GM12801 (cell line): Measurements from ENCODE around the gene DLX4.

Experiments
- CTCF ChIP-seq: IDR thresholded peaks from one replicate; pipeline ENCODE4 v1.5.1; 2011; ENCODE audit warnings: control low read depth; ENCODE audit not compliant: insufficient read length; ENCODE audit errors: extremely low read depth

Gene DLX4

GRCh38 chr17:49971199-49971847 lies 2.3 kb downstream of the DLX4 start:
- no peak for TF ChIP-seq CTCF

- TF ChIP-seq CTCF = no peak
Measured at GRCh38 chr17:49971848-49972485, 3.0 kb downstream of the DLX4 start.

- no peak for TF ChIP-seq CTCF
Measured at GRCh38 chr17:49972486-49973270, 3.7 kb downstream of the DLX4 start.

- no peak for TF ChIP-seq CTCF
Measured at GRCh38 chr17:49973271-49973615, 4.3 kb downstream of the DLX4 start.

- TF ChIP-seq CTCF = no peak
Measured at GRCh38 chr17:49975531-49975930, 6.5 kb downstream of the DLX4 start.

GRCh38 chr17:49976163-49976827 lies 7.3 kb downstream of the DLX4 start:
- no peak for TF ChIP-seq CTCF

GRCh38 chr17:49976828-49977202 lies 7.8 kb downstream of the DLX4 start:
- no peak for TF ChIP-seq CTCF
